GM18502 (cell line): ENCODE results near the gene NFS1.
A peak's percentile ranks its signal among the peaks of the same experiment; 100 is the strongest.
"Not testable (repeated sequence)": the region's sequence is repeated elsewhere in the genome, so short reads cannot be mapped to it uniquely, and the experiment has no call there.

Experiments used
- ATAC-seq: cut with Tn5 transposase; IDR thresholded peaks from one replicate; pipeline ENCODE4 v1.9.1; 2021; ENCODE audit warnings: mild to moderate bottlenecking; ENCODE audit not compliant: unreplicated experiment, poor library complexity

The NFS1 gene

DNA sequence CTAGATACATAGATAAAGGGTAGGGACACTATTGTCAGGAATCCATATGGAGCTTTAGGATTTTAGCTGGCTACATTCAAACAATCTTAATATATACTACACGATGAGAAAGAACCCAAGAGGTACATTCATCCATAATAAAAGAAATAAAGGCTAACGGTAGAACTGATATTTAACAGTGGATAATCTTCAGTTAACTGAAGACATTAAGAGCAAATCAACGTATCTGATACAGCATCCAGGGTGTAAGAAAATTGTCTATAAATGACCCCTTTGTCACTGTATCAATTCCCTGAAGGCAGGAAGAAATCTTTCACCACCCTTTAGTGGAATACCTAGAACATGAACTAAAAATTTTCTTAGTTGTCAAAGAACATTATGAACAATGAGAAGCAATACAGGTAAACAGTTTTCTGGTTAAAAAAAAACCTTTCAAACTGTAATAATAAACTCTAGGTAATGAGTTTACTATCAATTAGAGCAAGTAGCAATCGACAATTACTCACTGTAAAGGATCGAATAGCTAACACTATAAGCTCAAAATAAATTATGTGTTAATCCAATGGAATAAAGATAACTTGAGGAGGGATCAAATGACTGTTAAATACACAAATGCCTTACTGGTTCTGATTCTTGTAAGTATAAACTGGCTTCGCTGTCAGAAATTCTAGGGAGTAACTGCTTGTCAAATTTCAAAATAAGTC lies 11.9 kb upstream of the NFS1 start:
- ATAC-seq = no peak

DNA sequence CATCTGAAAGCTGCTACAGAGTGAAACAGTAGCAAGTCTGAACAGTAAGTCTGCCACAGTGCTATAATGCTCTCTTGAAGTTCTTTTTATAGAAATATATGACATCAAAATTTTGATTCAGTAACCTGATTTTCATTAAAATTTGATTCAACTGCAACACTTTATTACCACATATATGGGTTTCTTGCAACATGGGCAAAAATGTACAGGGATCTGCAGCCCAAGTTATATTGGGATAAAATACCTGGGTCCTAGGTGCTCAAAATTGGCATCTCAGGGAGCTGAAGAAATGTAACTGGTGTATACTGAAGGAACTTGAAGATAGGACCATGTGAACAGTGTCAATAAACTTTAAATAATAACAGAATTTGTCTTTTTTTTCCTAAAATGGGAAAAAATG lies 10.9 kb upstream of the NFS1 start:
- no peak for ATAC-seq

DNA sequence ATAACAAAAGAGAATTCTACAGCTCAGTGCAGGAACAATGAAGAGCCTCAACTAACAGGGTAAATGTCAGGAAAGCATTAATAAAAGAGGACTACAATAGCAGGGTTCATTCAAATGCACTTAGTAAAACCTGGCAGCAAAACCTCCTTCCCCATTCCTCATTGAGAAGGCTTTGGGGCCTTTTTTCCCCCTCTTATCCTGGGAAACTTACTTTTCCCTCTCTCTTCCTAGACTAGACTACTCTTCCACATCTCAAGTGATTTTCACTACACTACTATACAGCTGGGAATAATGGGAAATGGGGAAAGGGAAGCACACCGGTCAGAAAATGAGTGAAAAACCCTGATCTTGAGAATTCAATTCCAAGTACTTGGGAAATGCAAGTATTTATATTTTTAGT lies 10.1 kb upstream of the NFS1 start:
- ATAC-seq = no peak

DNA sequence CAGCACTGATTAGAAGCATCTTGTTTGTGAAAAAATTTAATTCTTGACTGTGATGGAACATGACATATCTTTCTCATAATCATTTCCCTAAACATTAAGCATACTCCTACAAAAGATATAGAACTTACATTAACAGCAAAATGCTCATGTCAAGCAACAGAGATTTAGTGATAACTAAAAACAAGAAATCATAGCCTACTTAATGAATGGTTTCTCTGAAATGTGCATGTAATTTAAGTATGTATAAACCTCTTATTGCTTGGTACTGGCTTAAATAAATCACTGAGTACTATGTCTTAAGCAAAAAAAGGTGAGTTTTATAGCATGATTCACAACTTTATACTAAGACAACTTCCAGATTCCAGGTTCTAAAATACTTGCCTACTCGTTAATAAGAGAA lies 9.3 kb upstream of the NFS1 start:
- no peak for ATAC-seq

DNA sequence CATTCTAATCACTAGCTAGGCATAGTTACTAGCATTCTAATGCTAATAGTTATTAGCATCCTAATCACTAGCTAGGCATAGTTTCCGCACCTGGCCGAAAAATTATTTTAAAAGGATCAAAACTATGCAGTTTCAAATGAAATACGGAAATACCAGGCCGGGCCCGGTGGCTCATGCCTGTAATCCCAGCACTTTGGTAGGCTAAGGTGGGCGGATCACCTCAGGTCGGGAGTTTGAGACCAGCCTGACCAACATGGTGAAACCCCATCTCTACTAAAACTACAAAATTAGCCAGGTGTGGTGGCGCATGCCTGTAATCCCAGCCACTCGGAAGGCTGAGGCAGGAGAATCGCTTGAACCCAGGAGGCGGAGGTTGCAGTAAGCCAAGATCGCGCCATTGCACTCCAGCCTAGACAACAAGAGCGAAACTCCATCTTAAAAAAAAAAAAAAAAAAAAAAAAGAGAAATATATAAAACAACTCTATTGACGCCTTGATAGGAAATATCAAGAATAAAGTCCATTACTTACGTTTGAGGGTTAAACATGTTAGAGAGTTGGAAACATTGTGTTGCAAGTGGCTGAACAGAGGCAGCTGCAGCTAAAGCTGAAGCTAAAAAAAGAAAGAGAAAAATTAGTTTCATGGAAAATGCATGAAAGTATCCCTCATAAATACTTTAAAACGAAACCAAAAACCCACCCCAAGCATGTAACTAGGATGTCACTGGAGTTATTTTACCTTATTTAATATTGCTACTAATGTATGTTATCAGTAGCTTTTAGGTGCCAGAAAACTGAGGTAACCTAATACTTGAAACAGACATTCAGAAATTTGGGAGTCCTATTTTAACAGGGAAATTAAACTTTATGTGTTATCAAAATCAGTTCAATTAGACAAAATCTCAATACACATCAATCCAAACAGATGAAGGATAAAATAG lies 7.7 kb upstream of the NFS1 start:
- ATAC-seq = not testable (repeated sequence)

DNA sequence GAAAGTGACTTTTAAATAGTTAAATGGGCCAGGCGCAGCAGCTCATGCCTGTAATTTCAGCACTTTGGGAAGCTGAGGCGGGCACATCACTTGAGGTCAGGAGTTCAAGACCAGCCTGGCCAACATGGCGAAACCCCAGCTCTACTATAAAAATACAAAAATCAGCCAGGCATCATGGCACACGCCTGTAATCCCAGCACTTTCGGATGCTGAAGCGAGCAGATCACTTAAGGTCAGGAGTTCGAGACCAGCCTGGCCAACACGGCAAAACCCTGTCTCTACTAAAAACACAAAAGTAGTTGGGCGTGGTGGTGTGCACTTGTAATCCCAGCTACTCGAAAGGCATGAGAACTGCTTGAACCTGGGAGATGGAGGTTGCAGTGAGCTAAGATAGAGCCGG lies 6.7 kb upstream of the NFS1 start:
- ATAC-seq = not testable (repeated sequence)

DNA sequence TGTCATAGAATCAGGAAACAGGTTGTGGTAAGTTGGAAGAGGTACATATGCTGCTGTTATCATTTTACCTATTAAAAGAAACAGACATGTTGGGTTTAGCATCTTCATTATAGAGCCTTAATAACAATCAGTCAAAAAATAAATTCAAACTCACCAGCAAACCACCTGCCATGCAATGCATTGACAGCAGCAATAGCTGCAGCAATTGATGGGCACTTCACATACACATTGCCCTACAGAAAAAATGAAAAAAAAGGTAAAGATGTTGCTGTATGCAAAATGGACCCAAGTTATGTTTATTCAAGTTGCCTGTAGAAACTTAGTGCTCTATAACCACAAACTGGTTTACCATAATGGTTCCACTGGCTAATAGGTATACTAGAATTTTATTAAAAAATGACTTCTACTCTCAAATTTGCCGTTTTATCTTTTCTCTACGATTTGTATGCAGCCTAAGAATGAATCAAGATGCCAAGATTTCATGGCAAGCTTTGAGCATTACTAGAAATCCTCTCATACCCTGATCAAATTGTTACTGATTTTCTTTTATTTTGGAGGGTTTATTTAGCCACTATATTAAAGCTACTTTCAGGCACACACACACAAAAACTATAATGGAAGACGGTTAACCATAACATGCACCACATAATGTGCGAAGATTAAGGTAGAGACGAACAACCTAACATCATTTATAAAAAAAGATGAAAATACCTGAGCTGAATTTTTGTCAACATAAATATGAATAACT lies 5.5 kb upstream of the NFS1 start:
- no peak for ATAC-seq

DNA sequence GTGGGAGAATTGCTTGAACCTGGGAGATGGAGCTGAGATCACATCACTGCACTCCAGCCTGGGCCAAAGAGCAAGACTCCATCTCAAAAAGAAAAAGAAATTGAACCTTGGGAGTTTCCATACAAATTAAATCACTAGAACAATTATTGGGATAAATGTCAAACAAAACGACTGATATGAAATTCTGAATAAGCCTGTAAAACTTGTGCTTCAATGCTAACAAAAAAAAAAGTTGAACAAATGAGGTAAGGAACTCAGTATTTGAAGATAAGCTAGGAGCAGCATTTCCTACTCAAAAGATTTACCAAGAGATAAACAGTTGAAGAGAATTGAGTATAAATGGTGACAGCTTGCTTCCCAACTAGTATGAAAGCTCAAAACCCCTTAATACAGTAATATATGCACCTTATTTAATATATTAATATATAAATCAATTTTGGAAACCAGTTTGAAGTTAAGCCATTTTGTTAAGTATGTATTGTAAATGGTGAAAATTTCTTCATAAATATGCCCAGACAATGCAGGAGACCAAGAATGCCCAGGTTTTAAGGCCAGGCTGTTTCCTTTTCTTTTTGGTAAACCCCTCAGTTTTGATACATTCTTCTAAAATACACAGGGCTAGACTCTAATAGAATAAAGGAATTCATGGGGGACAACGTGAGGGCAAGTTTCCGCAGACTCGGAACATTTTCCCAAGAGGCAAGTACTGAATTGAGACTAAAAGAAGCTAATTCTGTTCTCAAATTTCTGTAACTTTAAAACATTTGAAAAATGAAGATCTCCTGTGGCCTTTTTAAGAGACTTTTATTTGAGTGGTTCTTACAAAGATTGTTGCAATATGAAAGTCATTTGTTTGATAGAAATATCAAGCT lies 3.9 kb upstream of the NFS1 start:
- ATAC-seq = no peak

DNA sequence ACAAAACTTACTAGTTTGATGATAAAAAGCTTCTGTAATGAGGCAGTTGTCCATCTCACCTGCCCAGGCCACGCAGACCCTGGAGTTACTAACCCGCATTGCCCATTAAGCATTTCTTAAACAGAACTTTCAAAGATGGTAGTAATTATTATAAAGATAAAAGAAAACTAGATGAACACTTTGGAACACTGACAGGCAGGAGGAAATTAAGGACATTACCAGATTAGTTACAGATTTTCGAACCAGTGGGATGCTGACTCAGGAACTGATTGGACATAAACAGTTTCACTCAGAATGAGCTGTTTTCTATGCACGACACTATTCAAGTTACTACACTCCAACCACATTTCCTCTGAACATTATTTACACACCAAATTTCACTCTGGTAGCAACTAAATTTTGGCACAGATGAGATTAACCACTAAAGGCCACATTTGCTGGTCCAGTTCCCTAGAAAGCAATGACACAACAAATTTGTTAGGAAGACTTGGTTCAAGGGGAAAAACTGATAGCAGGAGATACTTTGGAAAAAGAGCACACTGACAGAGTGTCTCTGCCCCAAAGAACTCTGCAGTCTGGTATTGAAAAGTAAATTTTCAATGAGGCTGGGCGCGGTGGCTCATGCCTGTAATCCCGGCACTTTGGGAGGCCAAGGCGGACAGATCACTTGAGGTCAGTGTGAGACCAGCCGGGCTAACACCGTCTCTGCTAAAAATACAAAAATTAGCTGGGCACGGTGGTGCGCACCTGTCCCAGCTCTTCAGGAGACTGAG lies 3.1 kb upstream of the NFS1 start:
- ATAC-seq = no peak

DNA sequence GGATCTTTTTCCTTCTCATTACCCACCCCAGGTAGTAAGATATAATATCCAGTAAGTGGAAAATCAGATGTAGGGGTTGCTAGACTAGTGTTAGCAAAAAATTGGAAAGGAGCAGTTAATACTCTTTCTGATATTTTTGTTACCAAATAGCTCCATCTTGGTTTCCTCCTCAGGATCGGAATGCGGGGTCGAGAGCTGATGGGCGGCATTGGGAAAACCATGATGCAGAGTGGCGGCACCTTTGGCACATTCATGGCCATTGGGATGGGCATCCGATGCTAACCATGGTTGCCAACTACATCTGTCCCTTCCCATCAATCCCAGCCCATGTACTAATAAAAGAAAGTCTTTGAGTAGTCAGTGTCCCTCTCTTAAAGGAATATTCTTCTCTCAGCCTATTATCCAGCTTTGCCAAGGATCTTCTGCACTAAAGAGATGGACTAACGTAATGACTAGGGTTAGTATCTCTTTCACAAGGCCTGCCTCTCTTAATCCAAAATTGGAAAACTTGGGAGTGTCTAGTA lies 1.5 kb upstream of the NFS1 start:
- no peak for ATAC-seq

DNA sequence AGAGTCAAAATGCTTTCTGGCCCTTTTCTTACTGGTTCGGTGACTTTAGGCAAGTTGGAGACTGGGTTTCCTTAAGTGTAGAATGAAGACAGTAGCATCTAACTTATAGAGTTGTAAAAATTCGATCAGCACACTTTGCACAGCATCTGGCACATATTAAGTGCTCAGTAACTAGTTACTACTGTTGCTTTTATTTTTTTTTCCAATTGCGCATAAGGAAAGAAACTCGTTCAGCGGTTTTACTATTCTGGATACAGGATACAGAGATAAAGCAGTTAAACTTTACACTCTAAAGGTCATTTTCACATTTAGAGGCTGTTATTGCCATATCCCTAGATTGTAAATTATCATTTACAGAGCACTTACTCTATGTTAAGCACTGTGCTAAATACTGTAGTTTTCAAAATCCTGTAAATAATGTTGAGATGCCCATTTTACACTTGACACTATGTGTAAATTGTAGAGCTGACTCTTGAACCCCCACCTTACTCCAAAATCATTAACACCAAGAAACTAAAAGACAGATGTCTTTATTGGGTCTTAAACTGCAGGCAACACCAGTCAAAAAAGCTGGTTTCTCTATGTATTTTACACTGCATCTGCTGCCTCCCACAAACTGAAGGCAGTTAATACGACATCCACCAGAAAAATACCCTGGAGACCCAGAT lies 939 bp upstream of the NFS1 start:
- ATAC-seq = no peak

DNA sequence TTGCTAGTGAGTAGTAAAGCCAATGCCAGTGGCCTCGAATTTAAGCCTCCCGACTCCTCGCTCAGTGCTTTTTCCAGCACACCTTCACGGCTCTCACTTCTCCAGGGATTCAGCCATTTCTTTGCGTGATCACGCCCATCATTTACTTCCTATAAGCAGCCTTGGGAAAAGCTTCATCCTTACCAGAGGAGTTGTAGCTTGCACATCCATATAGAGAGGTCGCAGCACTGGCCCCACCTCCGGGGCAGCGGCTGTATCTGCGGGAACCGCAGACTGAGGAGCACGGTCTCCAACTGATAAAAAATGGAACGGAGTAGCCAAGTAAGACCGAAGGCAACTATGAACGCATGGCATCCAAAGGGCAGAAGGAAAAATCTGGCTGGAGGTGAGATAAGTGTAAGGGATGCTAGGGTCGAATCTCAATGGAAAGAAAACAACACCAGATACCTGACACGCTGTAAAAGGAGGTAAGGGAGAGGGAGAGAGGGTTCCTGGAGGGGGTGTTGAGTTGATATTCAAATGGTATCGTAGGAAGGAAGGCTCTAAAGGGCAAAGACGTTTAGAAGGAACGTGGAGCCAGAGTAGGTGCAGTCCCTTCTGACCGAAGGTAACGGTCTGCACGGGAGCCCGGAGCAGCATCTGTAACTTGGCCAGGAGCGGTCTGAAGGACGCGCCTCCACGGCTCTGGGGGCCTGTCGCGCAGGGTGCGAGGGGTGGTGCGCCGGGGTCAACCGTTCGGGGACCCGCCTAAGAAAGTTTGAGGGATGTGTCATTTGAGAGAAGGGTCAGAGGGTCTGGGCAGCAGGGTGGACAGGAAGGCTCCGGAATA lies 640 bp downstream of the NFS1 start:
- peak; percentile 28 for ATAC-seq

DNA sequence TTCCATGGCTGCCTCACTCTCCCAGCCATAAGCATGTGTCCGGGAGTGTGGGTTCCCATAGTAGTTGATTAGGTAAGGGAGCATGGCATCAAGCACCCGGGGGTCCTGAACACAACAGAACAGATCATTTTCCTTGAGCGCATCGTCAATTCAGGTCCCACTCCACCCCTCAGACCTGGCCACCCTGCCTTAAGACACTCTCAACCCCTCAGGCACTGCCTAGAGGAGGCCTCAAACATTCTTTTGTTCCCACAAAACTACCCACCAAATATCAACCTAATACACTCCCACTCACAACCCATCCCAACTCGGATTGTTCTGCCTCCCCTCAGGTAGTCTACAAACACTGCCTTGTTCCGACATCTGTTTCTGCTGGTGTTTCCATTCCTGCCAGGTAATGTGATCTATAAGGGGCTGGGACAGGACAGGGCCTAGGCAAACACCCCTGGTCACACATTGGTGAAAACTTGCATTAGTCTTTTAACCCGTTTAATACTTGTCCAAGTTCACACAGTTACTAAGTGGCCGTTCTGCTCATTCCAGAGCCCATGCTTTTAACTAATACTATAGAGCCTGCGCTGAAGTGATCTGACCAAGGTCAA lies 1.4 kb downstream of the NFS1 start:
- ATAC-seq = no peak

DNA sequence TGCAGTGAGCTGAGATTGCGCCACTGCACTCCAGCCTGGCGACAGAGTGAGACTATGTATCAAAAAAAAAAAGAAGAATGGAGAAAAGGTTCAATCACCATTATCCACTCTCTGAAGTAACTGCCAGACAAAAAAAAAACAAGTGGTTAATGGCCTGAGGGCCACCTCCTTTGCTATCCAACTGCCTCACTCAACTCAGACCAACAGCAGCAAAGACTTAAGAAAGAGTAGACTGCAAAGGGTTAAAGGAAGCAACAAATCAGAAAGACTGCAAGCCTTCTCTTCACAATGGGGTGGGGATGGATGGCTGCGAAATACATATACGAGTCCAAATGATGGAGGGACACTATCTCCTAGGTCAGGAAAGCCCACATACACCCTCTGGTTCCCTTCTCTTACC lies 3.2 kb downstream of the NFS1 start:
- ATAC-seq = no peak

DNA sequence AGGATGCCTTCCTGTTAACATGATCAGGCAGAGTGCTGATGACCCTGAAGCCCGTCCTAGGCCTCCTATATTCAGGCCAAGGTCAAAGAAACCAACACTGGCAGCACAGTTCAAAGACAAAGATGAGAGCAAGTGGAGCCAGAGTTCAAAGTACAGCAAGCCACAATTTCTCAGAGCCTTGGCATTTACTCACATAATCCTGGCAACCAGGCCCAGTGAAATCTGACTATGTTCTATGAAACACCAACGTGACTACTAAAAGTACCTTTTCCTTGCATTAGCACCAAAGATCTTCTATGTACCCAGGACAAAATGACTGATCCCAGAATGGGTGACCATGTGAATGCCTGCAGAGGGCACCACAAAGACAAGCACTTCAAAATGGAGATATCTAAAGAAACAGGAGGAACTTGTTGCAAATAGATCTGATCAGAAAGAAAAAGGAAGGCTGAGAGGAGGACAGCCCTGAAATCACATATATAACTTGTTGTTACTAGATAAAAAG lies 3.9 kb downstream of the NFS1 start:
- no peak for ATAC-seq

DNA sequence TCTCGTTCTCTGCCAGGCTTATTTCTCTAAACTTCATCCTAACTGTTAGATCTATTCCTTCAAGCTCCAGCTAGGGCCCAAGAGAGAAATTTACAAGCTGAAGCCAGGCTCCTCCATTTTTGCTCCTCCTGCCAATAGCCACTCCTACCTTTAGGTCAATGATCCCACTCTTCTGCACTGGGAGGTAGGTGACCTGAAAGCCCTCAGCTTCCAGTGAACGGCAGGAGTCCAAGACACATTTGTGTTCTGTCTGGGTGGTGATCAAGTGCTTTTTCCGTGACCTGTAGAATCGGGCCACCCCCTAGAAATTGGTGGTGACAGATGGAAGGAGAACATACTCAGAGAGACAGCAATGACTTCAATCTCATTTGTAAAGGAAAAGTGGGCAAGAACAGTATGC lies 8.9 kb downstream of the NFS1 start:
- ATAC-seq = no peak

DNA sequence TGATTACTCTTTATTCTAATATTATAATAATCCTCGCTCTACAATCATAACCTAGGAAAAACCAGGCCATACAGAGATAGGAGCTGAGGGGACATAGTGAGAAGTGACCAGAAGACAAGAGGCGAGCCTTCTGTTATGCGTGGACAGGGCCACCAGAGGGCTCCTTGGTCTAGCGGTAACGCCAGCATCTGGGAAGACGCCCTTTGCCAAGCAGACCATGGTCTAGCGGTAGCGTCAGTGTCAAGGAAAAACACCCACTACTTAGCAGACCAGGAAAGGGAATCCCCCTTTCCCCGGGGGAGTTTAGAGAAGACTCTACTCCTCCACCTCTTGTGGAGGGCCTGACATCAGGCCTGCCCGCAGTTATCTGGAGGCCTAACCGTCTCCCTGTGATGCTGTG lies 12.3 kb downstream of the NFS1 start:
- not testable (repeated sequence) for ATAC-seq
